KMS-11 (cell line): ENCODE results near the gene SOCS2.

Experiments
- H2AFZ ChIP-seq: fragments of 200-600 bp; sonication (generic); 2 replicates; pipeline ENCODE4 v1.6.1; 2016; ENCODE audit warnings: antibody characterized with exemption, mixed run types, low read depth
- H3K27ac ChIP-seq: fragments of 200-600 bp; sonication (generic); 2 replicates; pipeline ENCODE4 v1.6.1; 2016; ENCODE audit warnings: mild to moderate bottlenecking, mixed run types
- H3K27me3 ChIP-seq: fragments of 200-600 bp; sonication (generic); 2 replicates; pipeline ENCODE4 v1.6.1; 2017; ENCODE audit warnings: mild to moderate bottlenecking, low read depth, mixed run types, moderate library complexity; ENCODE audit not compliant: insufficient read depth
- H3K36me3 ChIP-seq: fragments of 200-600 bp; sonication (generic); 2 replicates; pipeline ENCODE4 v1.6.1; 2017; ENCODE audit warnings: mild to moderate bottlenecking, mixed run types; ENCODE audit not compliant: insufficient read depth
- H3K4me1 ChIP-seq: fragments of 200-600 bp; sonication (generic); 2 replicates; pipeline ENCODE4 v1.6.1; 2016; ENCODE audit warnings: mild to moderate bottlenecking, low read depth, mixed run types; ENCODE audit not compliant: poor library complexity, severe bottlenecking
- H3K4me2 ChIP-seq: fragments of 200-600 bp; sonication (generic); 2 replicates; pipeline ENCODE4 v1.7.0; 2016; ENCODE audit warnings: mild to moderate bottlenecking, mixed run types
- H3K4me3 ChIP-seq: fragments of 200-600 bp; sonication (generic); IDR thresholded peaks from 2 replicates; pipeline ENCODE4 v1.6.1; 2017; ENCODE audit warnings: low read depth, low read length, mixed read lengths; ENCODE audit not compliant: insufficient read depth
- H3K79me2 ChIP-seq: fragments of 200-600 bp; sonication (generic); 2 replicates; pipeline ENCODE4 v1.6.1; 2016; ENCODE audit warnings: low read depth, mixed run types; ENCODE audit not compliant: insufficient read depth
- H3K9ac ChIP-seq: fragments of 200-600 bp; sonication (generic); 2 replicates; pipeline ENCODE4 v1.6.1; 2016; ENCODE audit warnings: mild to moderate bottlenecking, mixed run types
- H4K20me1 ChIP-seq: fragments of 200-600 bp; sonication (generic); 2 replicates; pipeline ENCODE4 v1.6.1; 2016; ENCODE audit warnings: mild to moderate bottlenecking, mixed run types; ENCODE audit not compliant: insufficient read depth
- TF ChIP-seq, protein P1 (sequence below): fragments of 200-600 bp; sonication (generic); conservative IDR thresholded peaks from 2 replicates; pipeline ENCODE4 v1.6.1; 2017; ENCODE audit warnings: low read depth, mild to moderate bottlenecking, antibody characterized with exemption, low read length, moderate library complexity, mixed read lengths

Gene SOCS2

DNA sequence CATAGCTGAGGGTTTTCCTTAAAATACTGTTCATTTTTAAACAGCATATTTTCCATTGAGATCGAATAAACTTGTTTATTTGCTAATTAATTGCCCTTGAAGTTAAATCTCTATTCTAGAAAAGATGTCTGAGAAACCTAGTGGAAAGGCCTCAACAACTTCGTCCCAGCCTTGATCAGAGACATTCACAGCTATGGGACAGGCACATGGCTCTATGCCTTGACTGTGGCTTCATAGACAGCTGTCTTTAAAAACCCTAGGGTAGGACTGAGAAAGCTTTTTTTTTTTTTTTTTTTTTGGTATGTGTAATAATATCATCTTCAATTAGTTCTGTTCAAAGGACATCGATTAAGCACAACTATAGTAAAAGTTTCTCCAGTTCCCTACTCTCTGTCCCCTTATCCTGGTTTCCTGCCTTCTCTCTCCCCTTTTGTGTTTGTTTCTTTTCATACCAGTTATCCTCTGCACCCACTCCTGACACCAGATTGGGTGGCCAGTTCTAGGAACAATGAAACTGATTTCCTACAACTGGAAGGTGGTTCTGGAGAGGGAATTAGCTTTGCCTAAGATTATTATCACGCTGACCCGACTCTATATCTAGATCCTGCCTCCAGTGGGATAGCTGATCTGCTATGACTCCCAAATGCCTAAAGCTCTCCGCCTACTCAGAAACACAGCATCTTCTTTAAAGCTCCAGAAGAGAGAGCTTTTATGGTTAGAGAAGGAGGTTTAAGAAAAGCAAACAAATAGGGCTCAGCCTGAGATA lies 20.3 kb downstream of the SOCS2 start:
- no peaks in the 10 kb centered on the region for H4K20me1 ChIP-seq
- H3K9ac ChIP-seq = no peak overlapping the region
- H3K36me3 ChIP-seq = no peaks in the 10 kb centered on the region
- H3K27me3 ChIP-seq = no peaks in the 10 kb centered on the region
- no peak overlapping the region for H3K27ac ChIP-seq
- no peak overlapping the region for H3K4me3 ChIP-seq
- TF ChIP-seq, protein P1, sequence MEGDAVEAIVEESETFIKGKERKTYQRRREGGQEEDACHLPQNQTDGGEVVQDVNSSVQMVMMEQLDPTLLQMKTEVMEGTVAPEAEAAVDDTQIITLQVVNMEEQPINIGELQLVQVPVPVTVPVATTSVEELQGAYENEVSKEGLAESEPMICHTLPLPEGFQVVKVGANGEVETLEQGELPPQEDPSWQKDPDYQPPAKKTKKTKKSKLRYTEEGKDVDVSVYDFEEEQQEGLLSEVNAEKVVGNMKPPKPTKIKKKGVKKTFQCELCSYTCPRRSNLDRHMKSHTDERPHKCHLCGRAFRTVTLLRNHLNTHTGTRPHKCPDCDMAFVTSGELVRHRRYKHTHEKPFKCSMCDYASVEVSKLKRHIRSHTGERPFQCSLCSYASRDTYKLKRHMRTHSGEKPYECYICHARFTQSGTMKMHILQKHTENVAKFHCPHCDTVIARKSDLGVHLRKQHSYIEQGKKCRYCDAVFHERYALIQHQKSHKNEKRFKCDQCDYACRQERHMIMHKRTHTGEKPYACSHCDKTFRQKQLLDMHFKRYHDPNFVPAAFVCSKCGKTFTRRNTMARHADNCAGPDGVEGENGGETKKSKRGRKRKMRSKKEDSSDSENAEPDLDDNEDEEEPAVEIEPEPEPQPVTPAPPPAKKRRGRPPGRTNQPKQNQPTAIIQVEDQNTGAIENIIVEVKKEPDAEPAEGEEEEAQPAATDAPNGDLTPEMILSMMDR = no peak
- no peak overlapping the region for H3K4me2 ChIP-seq
- H3K4me1 ChIP-seq = no peaks in the 10 kb centered on the region
- no peak overlapping the region for H2AFZ ChIP-seq
- H3K79me2 ChIP-seq = no peaks in the 10 kb centered on the region

- no peak overlapping the region for H3K27ac ChIP-seq
Observed at GRCh38 chr12:93593843-93594242, 21.4 kb downstream of the SOCS2 start.

GRCh38 chr12:93594766-93595311 lies 22.4 kb downstream of the SOCS2 start:
- H3K4me3 ChIP-seq = no peak overlapping the region
- no peaks in the 10 kb centered on the region for H3K36me3 ChIP-seq
- H2AFZ ChIP-seq = no peak overlapping the region
- no peak overlapping the region for H3K27ac ChIP-seq
- H3K4me2 ChIP-seq = no peak overlapping the region
- H3K27me3 ChIP-seq = no peaks in the 10 kb centered on the region
- no peaks in the 10 kb centered on the region for H3K4me1 ChIP-seq
- no peaks in the 10 kb centered on the region for H4K20me1 ChIP-seq
- H3K9ac ChIP-seq = no peak overlapping the region
- TF ChIP-seq, protein P1 = no peak
- H3K79me2 ChIP-seq = no peaks in the 10 kb centered on the region

More at GRCh38 chr12:93593843-93594242, 21.4 kb downstream of the SOCS2 start:
- Histone ChIP-seq H3K4me3 (no peak overlapping the region), H3K27me3 (no peaks in the 10 kb centered on the region), H3K4me2 (no peak overlapping the region), H3K36me3 (no peaks in the 10 kb centered on the region), H4K20me1 (no peaks in the 10 kb centered on the region), H3K4me1 (no peaks in the 10 kb centered on the region), H3K9ac (no peak overlapping the region), H3K79me2 (no peaks in the 10 kb centered on the region), H2AFZ (no peak overlapping the region)
- TF ChIP-seq, protein P1 = no peak

GRCh38 chr12:93595351-93595750 lies 22.9 kb downstream of the SOCS2 start:
- Histone ChIP-seq H3K4me1 (no peaks in the 10 kb centered on the region), H3K36me3 (no peaks in the 10 kb centered on the region), H3K4me2 (no peak overlapping the region), H3K79me2 (no peaks in the 10 kb centered on the region), H3K27ac (no peak overlapping the region), H3K4me3 (no peak overlapping the region), H3K9ac (no peak overlapping the region), H2AFZ (no peak overlapping the region), H4K20me1 (no peaks in the 10 kb centered on the region), H3K27me3 (no peaks in the 10 kb centered on the region)
- TF ChIP-seq, protein P1 = no peak
